ENCODE data around the gene KAT2B.

KAT2B gene

GRCh38 chr3:20160230-20160629, 120.0 kb downstream of the KAT2B start:
- DNase-seq (ENCODE audit: low read depth in 2 of 2), result no peak
- TF ChIP-seq CTCF (IDR thresholded peaks at IDR 0.05; ENCODE audit: low read depth, low read length), result no peak
- no peak overlapping the region for H3K4me3 ChIP-seq (replicated peaks in 1 of 2; ENCODE audit: low read depth in 2 of 2, low read length in 2 of 2)

GRCh38 chr3:20161714-20162113, 121.5 kb downstream of the KAT2B start:
- H3K4me3 ChIP-seq (replicated peaks in 1 of 2; ENCODE audit: low read depth in 2 of 2, low read length in 2 of 2), result no peak overlapping the region
- TF ChIP-seq CTCF (IDR thresholded peaks at IDR 0.05; ENCODE audit: low read depth, low read length), result no peak
- no peak for DNase-seq (ENCODE audit: low read depth in 2 of 2)

- TF ChIP-seq CTCF (IDR thresholded peaks at IDR 0.05; ENCODE audit: low read depth, low read length), result no peak
- H3K4me3 ChIP-seq (replicated peaks in 1 of 2; ENCODE audit: low read depth in 2 of 2, low read length in 2 of 2), result no peak overlapping the region
- DNase-seq (ENCODE audit: low read depth in 2 of 2), result no peak
These were observed 133.7 kb downstream of the KAT2B start for GRCh38 chr3:20173844-20174410.

GRCh38 chr3:20181276-20181675, 141.0 kb downstream of the KAT2B start:
- H3K4me3 ChIP-seq (replicated peaks in 1 of 2; ENCODE audit: low read depth in 2 of 2, low read length in 2 of 2), result no peak overlapping the region
- no peak for DNase-seq (ENCODE audit: low read depth in 2 of 2)
- no peak for TF ChIP-seq CTCF (IDR thresholded peaks at IDR 0.05; ENCODE audit: low read depth, low read length)

GRCh38 chr3:20182206-20182605, 142.0 kb downstream of the KAT2B start:
- H3K4me3 ChIP-seq (replicated peaks in 1 of 2; ENCODE audit: low read depth in 2 of 2, low read length in 2 of 2), result no peak overlapping the region
- no peak for DNase-seq (ENCODE audit: low read depth in 2 of 2)

GRCh38 chr3:20185331-20185678, 145.1 kb downstream of the KAT2B start:
- DNase-seq (ENCODE audit: low read depth in 2 of 2), result peak; percentile 3 to 32
- no peak for TF ChIP-seq CTCF (IDR thresholded peaks at IDR 0.05; ENCODE audit: low read depth, low read length)
- H3K4me3 ChIP-seq (replicated peaks in 1 of 2; ENCODE audit: low read depth in 2 of 2, low read length in 2 of 2), result peak overlapping the region; percentile 83 to 99

More at GRCh38 chr3:20182206-20182605, 142.0 kb downstream of the KAT2B start:
- TF ChIP-seq CTCF (IDR thresholded peaks at IDR 0.05; ENCODE audit: low read depth, low read length), result no peak
